Measurements from ENCODE around the gene ZFP69. TPM values are rescaled to one million over a fixed set of nuclear protein-coding genes. Genes with fewer than 3 reads are reported as not detected.
A peak's percentile ranks its signal among the peaks of the same experiment; 100 is the strongest.

The ZFP69 gene
- total and polyA plus RNA-seq, 2 of the 4 experiments (the other 2 are of a cell fraction) = 1.2 to 1.6 TPM

GRCh38 chr1:40449684-40450494 is 27.2 kb upstream of the ZFP69 start, which contains the start of gene ZFP69B (continued):
- TF ChIP-seq CHD1 (IDR thresholded peaks at IDR 0.05; ENCODE audit: low read depth, low read length) (no peak), NFE2L2 (IDR thresholded peaks at IDR 0.05; ENCODE audit: low read depth, low read length) (no peak)

DNA sequence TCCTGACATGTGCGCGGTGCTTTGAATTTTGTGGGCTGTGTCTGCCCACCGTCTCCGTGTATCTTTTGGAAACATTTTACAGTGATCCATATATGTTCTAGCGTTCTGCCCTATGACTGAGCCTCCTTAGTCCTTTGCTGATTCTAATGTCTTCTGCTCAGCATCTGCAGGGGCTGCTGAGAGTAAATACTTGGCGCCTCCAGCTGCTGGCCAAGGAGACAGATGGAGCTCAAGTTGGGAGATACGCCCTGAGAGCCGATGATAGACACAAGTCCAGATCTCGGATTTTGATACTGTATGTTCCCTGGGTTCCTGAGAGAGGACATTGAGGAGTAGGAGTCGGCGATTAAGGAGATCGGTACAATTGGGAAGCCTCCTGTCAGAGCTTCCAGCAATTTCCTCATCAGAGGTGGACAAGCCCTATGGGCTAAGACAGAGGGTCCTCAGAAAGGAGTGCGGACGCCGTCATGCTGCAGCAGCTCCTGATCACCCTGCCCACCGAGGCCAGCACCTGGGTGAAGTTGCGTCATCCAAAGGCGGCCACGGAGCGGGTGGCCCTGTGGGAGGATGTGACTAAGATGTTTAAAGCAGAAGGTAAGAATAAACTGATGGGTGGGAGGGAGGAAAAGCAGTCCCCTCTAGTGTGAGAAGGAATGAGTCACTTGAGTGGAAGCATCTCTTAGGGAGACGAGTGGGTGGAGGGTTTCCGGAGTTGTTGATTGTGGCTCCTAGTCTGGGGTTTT is 26.4 kb upstream of the ZFP69 start:
- Histone ChIP-seq H3K4me1 (ENCODE audit: control insufficient read depth, insufficient read depth, low read length) (no peaks in the 10 kb centered on the region), H4K91ac (ENCODE audit: insufficient read depth, low read depth, low read length) (peak overlapping the region; percentile 90), H2BK5ac (ENCODE audit: low read depth, low read length, poor library complexity, severe bottlenecking) (peak overlapping the region; percentile 80), H2AK9ac (replicated peaks; ENCODE audit: low read depth, low read length, poor library complexity) (peak overlapping the region; percentile 50), H2BK20ac (ENCODE audit: low read depth, low read length) (peak overlapping the region; percentile 16; the same call in 1 of the 2 replicates), H3K18ac (ENCODE audit: low read depth, low read length) (peak overlapping the region; percentile 39; the same call in 1 of the 2 replicates), H3K4me2 (ENCODE audit: low read depth, low read length) (peak overlapping the region; percentile 80), H3K9me1 (ENCODE audit: insufficient read depth, low read length) (no peaks in the 10 kb centered on the region), H3K27me3 (ENCODE audit: control insufficient read depth, insufficient read depth, low read length) (no peaks in the 10 kb centered on the region), H3K9me3 (ENCODE audit: control insufficient read depth, insufficient read depth, low read length) (peaks cover 22% of the 10 kb centered on the region), H3K56ac (ENCODE audit: extremely low read depth, insufficient read depth, low read length) (peak overlapping the region; percentile 58), H4K20me1 (ENCODE audit: insufficient read depth, low read length) (no peaks in the 10 kb centered on the region), H3K79me1 (ENCODE audit: low read depth in 1 of 2, low read length in 2 of 2) (peaks cover 9 to 10% of the 10 kb centered on the region in 2 experiments; a peak in 3 of 4 replicates), H3K9ac (ENCODE audit: low read depth, low read length) (peak overlapping the region; percentile 74), H2AK5ac (ENCODE audit: low read depth, low read length) (peak overlapping the region; percentile 31), H3K4me3 (ENCODE audit: insufficient read depth, low read depth, low read length) (peak overlapping the region; percentile 72), H4K8ac (ENCODE audit: low read depth in 2 of 2, low read length in 2 of 2) (peak overlapping the region; percentile 81 to 86), H3K27ac (ENCODE audit: insufficient read depth, low read length) (peak overlapping the region; percentile 71), H3K4ac (ENCODE audit: low read depth, low read length) (peak overlapping the region; percentile 68), H3K36me3 (ENCODE audit: control insufficient read depth, insufficient read depth, low read length) (0 out of 2 replicates have a peak, but pooled peaks cover 2% of the 10 kb centered on the region), H2BK120ac (ENCODE audit: low read depth, low read length) (peak overlapping the region; percentile 83), H4K5ac (ENCODE audit: low read depth, low read length) (peak overlapping the region; percentile 11), H3K14ac (replicated peaks; ENCODE audit: low read depth, low read length) (peak overlapping the region; percentile 81), H3K23ac (ENCODE audit: low read depth, low read length) (peak overlapping the region; percentile 84), H2BK15ac (ENCODE audit: low read depth, low read length) (peak overlapping the region; percentile 41; the same call in 2 of the 3 replicates), H2AFZ (replicated peaks; ENCODE audit: low read length, poor library complexity) (peak overlapping the region; percentile 96)
- BruUV-seq (replicated peaks) = no TSS peak
- DNase-seq (peak; percentile 93), ATAC-seq (ENCODE audit: low read depth) (peak; percentile 45)
- CTCF ChIA-PET = interaction anchor here (1.2 kb wide), 1 partner anchor 297 kb away, joined by 4 read pairs; no protein-coding TSS in a partner anchor
- dilution Hi-C loops (cut with HindIII; ENCODE audit: low sequenced_read_pairs, unreplicated experiment) (no loop called here), intact Hi-C loops (cut with micrococcal nuclease) (no loop called here), in situ Hi-C loops (cut with MboI; ENCODE audit: low sequenced_read_pairs) (no loop called here)
- POLR2A ChIA-PET (ENCODE audit: unreplicated experiment) = no interaction called here
- 0% methylated on average over 1 of the region's 22 CpGs; no CpG with 5 or more reads in 1 of the 2 experiments for WGBS, 2 experiments (ENCODE audit: extremely low coverage in 2 of 2, insufficient read length in 1 of 2)
- TF ChIP-seq SMC3 (IDR thresholded peaks at IDR 0.05; ENCODE audit: low read depth, low read length) (no peak), MXI1 (IDR thresholded peaks at IDR 0.05; ENCODE audit: borderline replicate concordance, low read depth, low read length) (no peak), RCOR1 (IDR thresholded peaks at IDR 0.05; ENCODE audit: insufficient replicate concordance, low read length) (no peak), MAFK (IDR thresholded peaks at IDR 0.05; ENCODE audit: low read depth, low read length) (no peak), NFE2L2 (IDR thresholded peaks at IDR 0.05; ENCODE audit: low read depth, low read length) (peak; percentile 24; the same call in 1 of the 2 replicates), FOS (IDR thresholded peaks at IDR 0.05; ENCODE audit: low read depth, low read length) (peak; percentile 82), CHD1 (IDR thresholded peaks at IDR 0.05; ENCODE audit: low read depth, low read length) (no peak; the same call in 1 of the 2 replicates), BHLHE40 (IDR thresholded peaks at IDR 0.05; ENCODE audit: low read depth, low read length) (peak; percentile 38; the same call in 1 of the 2 replicates), RAD21 (IDR thresholded peaks at IDR 0.05; ENCODE audit: low read length) (no peak), ELK1 (IDR thresholded peaks at IDR 0.05; ENCODE audit: borderline replicate concordance, low read depth, low read length) (no peak), POLR2A (IDR thresholded peaks at IDR 0.05; ENCODE audit: low read depth, low read length) (peak; percentile 55)
- TF ChIP-seq, protein P1, sequence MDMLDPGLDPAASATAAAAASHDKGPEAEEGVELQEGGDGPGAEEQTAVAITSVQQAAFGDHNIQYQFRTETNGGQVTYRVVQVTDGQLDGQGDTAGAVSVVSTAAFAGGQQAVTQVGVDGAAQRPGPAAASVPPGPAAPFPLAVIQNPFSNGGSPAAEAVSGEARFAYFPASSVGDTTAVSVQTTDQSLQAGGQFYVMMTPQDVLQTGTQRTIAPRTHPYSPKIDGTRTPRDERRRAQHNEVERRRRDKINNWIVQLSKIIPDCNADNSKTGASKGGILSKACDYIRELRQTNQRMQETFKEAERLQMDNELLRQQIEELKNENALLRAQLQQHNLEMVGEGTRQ (IDR thresholded peaks at IDR 0.05; ENCODE audit: low read depth, low read length) = no peak; the same call in 1 of the 2 replicates
